ENCODE measurements around the gene C16orf78. TPM values are rescaled to one million over a fixed set of nuclear protein-coding genes. Genes with fewer than 3 reads are reported as not detected.

The C16orf78 gene
- total RNA-seq, 1 donor from 2014 or later, result not detected

GRCh38 chr16:49431591-49432290 lies 58.1 kb downstream of the C16orf78 start:
- no peak for DNase-seq (ENCODE audit: low read depth, low spot score)
- peaks cover 3% of the 10 kb centered on the region for H3K27me3 Mint-ChIP-seq (ENCODE audit: low read depth)
- H3K9me3 Mint-ChIP-seq, result peaks cover 14% of the 10 kb centered on the region

GRCh38 chr16:49434733-49435132 lies 61.1 kb downstream of the C16orf78 start:
- H3K9me3 Mint-ChIP-seq, result peaks cover 2% of the 10 kb centered on the region
- H3K4me3 Mint-ChIP-seq, result no peak overlapping the region
- H3K4me1 Mint-ChIP-seq, result peaks cover 37% of the 10 kb centered on the region
- no peak overlapping the region for H3K27ac Mint-ChIP-seq (ENCODE audit: unreplicated experiment)
- no peak for TF ChIP-seq CTCF (conservative IDR thresholded peaks at IDR 0.05)
- H3K27me3 Mint-ChIP-seq (ENCODE audit: low read depth), result peaks cover 3% of the 10 kb centered on the region
- DNase-seq (ENCODE audit: low read depth, low spot score), result no peak
- H3K36me3 Mint-ChIP-seq (ENCODE audit: low read depth), result no peaks in the 10 kb centered on the region

More at GRCh38 chr16:49431591-49432290, 58.1 kb downstream of the C16orf78 start:
- Mint-ChIP-seq H3K4me3 (no peak overlapping the region), H3K36me3 (ENCODE audit: low read depth) (peaks cover 3% of the 10 kb centered on the region), H3K27ac (ENCODE audit: unreplicated experiment) (no peak overlapping the region), H3K4me1 (peaks cover 9% of the 10 kb centered on the region)
- TF ChIP-seq CTCF (conservative IDR thresholded peaks at IDR 0.05), result no peak

GRCh38 chr16:49436181-49436580 lies 62.6 kb downstream of the C16orf78 start:
- no peak overlapping the region for H3K4me3 Mint-ChIP-seq
- no peak for TF ChIP-seq CTCF (conservative IDR thresholded peaks at IDR 0.05)
- no peak for DNase-seq (ENCODE audit: low read depth, low spot score)
- H3K27ac Mint-ChIP-seq (ENCODE audit: unreplicated experiment), result peak overlapping the region; percentile 87
- H3K36me3 Mint-ChIP-seq (ENCODE audit: low read depth), result no peaks in the 10 kb centered on the region
- peaks cover 50% of the 10 kb centered on the region for H3K4me1 Mint-ChIP-seq
- peaks cover 3% of the 10 kb centered on the region for H3K27me3 Mint-ChIP-seq (ENCODE audit: low read depth)
- H3K9me3 Mint-ChIP-seq, result no peaks in the 10 kb centered on the region

GRCh38 chr16:49437344-49437743 lies 63.7 kb downstream of the C16orf78 start:
- Mint-ChIP-seq H3K4me1 (peaks cover 62% of the 10 kb centered on the region), H3K4me3 (no peak overlapping the region), H3K27me3 (ENCODE audit: low read depth) (peaks cover 3% of the 10 kb centered on the region), H3K9me3 (no peaks in the 10 kb centered on the region), H3K27ac (ENCODE audit: unreplicated experiment) (no peak overlapping the region), H3K36me3 (ENCODE audit: low read depth) (no peaks in the 10 kb centered on the region)
- DNase-seq (ENCODE audit: low read depth, low spot score), result no peak
- no peak for TF ChIP-seq CTCF (conservative IDR thresholded peaks at IDR 0.05)

GRCh38 chr16:49439050-49439449 lies 65.4 kb downstream of the C16orf78 start:
- Mint-ChIP-seq H3K27me3 (ENCODE audit: low read depth) (peaks cover 3% of the 10 kb centered on the region), H3K4me1 (peaks cover 69% of the 10 kb centered on the region), H3K27ac (ENCODE audit: unreplicated experiment) (no peak overlapping the region), H3K9me3 (no peaks in the 10 kb centered on the region), H3K36me3 (ENCODE audit: low read depth) (no peaks in the 10 kb centered on the region), H3K4me3 (peak overlapping the region; percentile 17)
- no peak for TF ChIP-seq CTCF (conservative IDR thresholded peaks at IDR 0.05)
- DNase-seq (ENCODE audit: low read depth, low spot score), result peak; percentile 13
